ENCODE results near the gene IMMP2L.

Gene IMMP2L

GRCh38 chr7:111091593-111092358 is 470.5 kb downstream of the IMMP2L start:
- TF ChIP-seq CTCF (IDR thresholded peaks at IDR 0.05): no peak

GRCh38 chr7:111090846-111091245 is 471.4 kb downstream of the IMMP2L start, which contains the start of gene LRRN3:
Gene LRRN3, plus strand, starts transcription at chr7:111091127. Its CDS starts 31,646 bp downstream, at chr7:111122773.
- no peak for TF ChIP-seq CTCF (IDR thresholded peaks at IDR 0.05)

GRCh38 chr7:111089822-111090426 is 472.4 kb downstream of the IMMP2L start:
- TF ChIP-seq CTCF (IDR thresholded peaks at IDR 0.05): peak; percentile 71

GRCh38 chr7:111088328-111088727 is 474.0 kb downstream of the IMMP2L start:
- no peak for TF ChIP-seq CTCF (IDR thresholded peaks at IDR 0.05)

GRCh38 chr7:111086532-111086931 is 475.8 kb downstream of the IMMP2L start:
- no peak for TF ChIP-seq CTCF (IDR thresholded peaks at IDR 0.05)

- TF ChIP-seq CTCF (IDR thresholded peaks at IDR 0.05): no peak
These were observed 476.9 kb downstream of the IMMP2L start for GRCh38 chr7:111085356-111085755.

- no peak for TF ChIP-seq CTCF (IDR thresholded peaks at IDR 0.05)
These were observed 478.9 kb downstream of the IMMP2L start for GRCh38 chr7:111083413-111083812.
